Stimulated activated naive CD4-positive, alpha-beta T cell treated with Interleukin-2 at 50 U/mL for 16 hours (primary cell): ENCODE results near the gene LRRC28.

ENCODE experiments used
- DNase-seq: peaks from one replicate; lab custom pipeline; 2025; lab: John Stamatoyannopoulos, UW

The LRRC28 gene

GRCh38 chr15:99435113-99435695, 183.9 kb downstream of the LRRC28 start:
- no peak for DNase-seq

GRCh38 chr15:99435877-99436541, 184.7 kb downstream of the LRRC28 start:
- DNase-seq, result no peak

DNA sequence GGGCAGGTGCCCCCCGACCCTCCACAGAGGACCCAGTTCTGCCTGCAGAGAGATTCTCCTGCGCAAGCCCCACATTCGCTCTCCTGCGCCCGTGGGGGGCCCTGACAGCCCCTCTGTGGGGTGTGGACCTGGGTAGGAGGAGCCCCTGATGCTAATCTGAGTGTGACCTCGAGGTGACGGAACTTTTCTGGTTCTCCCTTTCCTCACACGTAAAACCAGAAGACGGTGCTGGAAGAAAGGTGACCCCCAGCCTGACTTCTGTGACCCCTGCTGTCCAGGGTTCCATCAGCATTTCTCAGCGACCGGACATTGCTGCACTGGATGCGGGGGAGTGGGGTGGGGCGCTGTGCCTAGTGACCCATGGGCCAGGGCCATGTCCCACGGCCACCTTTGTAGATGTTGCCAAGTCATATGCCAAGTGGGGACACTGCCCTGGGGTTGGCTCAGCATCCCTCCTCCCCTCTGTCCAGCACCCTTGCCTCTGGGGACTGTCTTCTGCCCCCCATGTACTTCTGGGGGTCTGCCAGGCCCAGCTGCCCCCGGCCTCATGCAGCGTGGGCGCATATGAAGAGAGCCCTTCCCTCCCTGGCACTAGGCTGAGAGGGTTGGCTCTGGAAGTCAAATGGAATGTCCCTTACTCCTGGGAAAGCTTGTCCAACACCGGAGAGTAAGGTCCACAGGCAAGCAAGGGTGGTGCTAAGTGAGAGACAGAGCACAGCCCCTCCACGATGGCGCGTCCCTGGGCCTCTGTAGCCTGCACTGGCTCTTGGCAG, 185.4 kb downstream of the LRRC28 start:
- DNase-seq, result no peak

DNA sequence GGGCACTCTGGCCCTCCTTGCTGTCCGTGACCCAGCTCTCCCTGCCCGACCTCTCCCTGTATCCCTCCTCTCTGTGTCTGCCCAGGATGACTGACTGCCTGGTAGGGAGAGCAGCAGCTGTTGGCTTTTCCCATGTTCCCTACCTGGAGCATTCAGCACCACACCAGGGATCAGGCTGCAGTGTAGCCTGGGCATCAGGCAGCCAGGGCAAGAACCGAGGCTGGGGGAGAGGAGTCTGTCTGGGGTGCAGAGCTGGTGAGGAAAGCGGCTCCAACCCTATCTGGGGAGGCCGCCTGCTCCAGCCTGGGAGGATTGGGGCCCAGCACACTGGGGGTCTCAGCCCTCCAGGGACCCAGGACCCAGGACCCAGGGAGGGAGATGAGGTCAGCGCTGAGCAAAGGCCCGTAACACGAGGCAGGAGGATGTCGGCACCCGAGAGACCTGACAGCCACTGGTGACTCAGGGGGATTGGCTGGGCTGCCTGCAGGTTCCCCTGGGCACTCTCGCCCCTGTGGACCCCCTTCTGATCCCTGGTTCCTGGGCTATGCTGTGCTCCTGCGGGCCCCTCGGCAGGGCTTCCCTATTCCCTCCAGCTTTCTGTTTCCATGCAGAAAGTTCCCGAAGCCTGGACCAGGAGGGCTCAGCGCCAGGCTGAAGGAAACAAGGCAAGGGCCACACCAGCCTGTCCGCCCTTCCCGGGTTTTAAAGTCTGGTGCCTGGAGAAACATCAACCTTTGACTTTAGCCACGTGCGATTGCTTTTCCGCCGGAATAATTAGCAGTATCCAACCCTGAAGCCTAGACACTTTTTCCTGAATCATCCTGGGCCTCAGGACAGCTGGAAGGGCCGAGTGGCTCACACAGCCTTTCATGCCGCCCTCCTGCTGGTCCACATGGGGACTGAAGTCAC, 186.3 kb downstream of the LRRC28 start:
- DNase-seq, result no peak

- no peak for DNase-seq
Measured at GRCh38 chr15:99438224-99438585, 186.9 kb downstream of the LRRC28 start.

- DNase-seq, result no peak
Measured at GRCh38 chr15:99438691-99439523, 187.6 kb downstream of the LRRC28 start.

- no peak for DNase-seq
Measured at GRCh38 chr15:99439524-99439835, 188.2 kb downstream of the LRRC28 start.

GRCh38 chr15:99440029-99440428, 188.7 kb downstream of the LRRC28 start:
- no peak for DNase-seq
